Loucy (cell line): ENCODE data around the gene CATSPER1.

Experiments used
- H2AFZ ChIP-seq: fragments of 200-600 bp; sonication (generic); 2 replicates; pipeline ENCODE4 v1.6.0; 2016; ENCODE audit warnings: antibody characterized with exemption, mild to moderate bottlenecking, low read length, moderate library complexity
- H3F3A ChIP-seq: fragments of 200-600 bp; 2 replicates; pipeline ENCODE4 v1.6.0; 2016; ENCODE audit warnings: antibody characterized with exemption, low read depth, mild to moderate bottlenecking
- H3K27me3 ChIP-seq: fragments of 200-600 bp; sonication (generic); 2 replicates; pipeline ENCODE4 v1.6.1; 2014; ENCODE audit warnings: low read length, mild to moderate bottlenecking; ENCODE audit not compliant: insufficient read depth, poor library complexity, severe bottlenecking
- H3K36me3 ChIP-seq: fragments of 200-600 bp; sonication (generic); 2 replicates; pipeline ENCODE4 v1.6.1; 2016; ENCODE audit warnings: low read length; ENCODE audit not compliant: insufficient read depth
- H3K4me1 ChIP-seq: fragments of 200-600 bp; sonication (generic); 2 replicates; pipeline ENCODE4 v1.5.1; 2014; ENCODE audit warnings: low read length, mild to moderate bottlenecking; ENCODE audit not compliant: insufficient read depth, poor library complexity, severe bottlenecking
- H3K4me2 ChIP-seq: fragments of 200-600 bp; sonication (generic); 2 replicates; pipeline ENCODE4 v1.6.0; 2014; ENCODE audit warnings: antibody characterized with exemption, low read length, low read depth, mild to moderate bottlenecking; ENCODE audit not compliant: poor library complexity, severe bottlenecking
- H3K4me3 ChIP-seq: fragments of 200-600 bp; sonication (generic); 2 replicates; pipeline ENCODE4 v1.5.1; 2014; ENCODE audit warnings: low read length, mild to moderate bottlenecking, mixed read lengths; ENCODE audit not compliant: poor library complexity, severe bottlenecking
- H3K79me2 ChIP-seq: fragments of 200-600 bp; sonication (generic); 2 replicates; pipeline ENCODE4 v1.6.1; 2014; ENCODE audit warnings: low read length; ENCODE audit not compliant: insufficient read depth
- H3K9ac ChIP-seq: fragments of 200-600 bp; sonication (generic); 2 replicates; pipeline ENCODE4 v1.6.0; 2014; ENCODE audit warnings: mild to moderate bottlenecking, low read depth, low read length, moderate library complexity; ENCODE audit not compliant: poor library complexity, severe bottlenecking
- H3K9me2 ChIP-seq: fragments of 200-600 bp; sonication (generic); replicated peaks from 2 replicates; pipeline ENCODE4 v1.6.1; 2016; ENCODE audit warnings: low read depth, low read length, mixed read lengths
- H3K9me3 ChIP-seq: fragments of 200-600 bp; sonication (generic); 2 replicates; pipeline ENCODE4 v1.6.1; 2014; ENCODE audit warnings: mild to moderate bottlenecking, antibody characterized with exemption, low read length, low read depth; ENCODE audit not compliant: insufficient read depth
- H4K20me1 ChIP-seq: fragments of 200-600 bp; sonication (generic); 2 replicates; pipeline ENCODE4 v1.6.0; 2014; ENCODE audit warnings: antibody characterized with exemption, low read length, mild to moderate bottlenecking; ENCODE audit not compliant: insufficient read depth, poor library complexity, severe bottlenecking
- EZH2phosphoT487 ChIP-seq: fragments of 200-600 bp; IDR thresholded peaks from 2 replicates; pipeline ENCODE4 v1.6.1; 2018; ENCODE audit warnings: antibody characterized with exemption, mild to moderate bottlenecking, moderate library complexity, borderline replicate concordance
- TF ChIP-seq, protein P1 (sequence below): fragments of 200-600 bp; sonication (generic); conservative IDR thresholded peaks from 2 replicates; pipeline ENCODE4 v1.5.1; 2014; ENCODE audit warnings: mild to moderate bottlenecking, antibody characterized with exemption, low read length

CATSPER1 gene

DNA sequence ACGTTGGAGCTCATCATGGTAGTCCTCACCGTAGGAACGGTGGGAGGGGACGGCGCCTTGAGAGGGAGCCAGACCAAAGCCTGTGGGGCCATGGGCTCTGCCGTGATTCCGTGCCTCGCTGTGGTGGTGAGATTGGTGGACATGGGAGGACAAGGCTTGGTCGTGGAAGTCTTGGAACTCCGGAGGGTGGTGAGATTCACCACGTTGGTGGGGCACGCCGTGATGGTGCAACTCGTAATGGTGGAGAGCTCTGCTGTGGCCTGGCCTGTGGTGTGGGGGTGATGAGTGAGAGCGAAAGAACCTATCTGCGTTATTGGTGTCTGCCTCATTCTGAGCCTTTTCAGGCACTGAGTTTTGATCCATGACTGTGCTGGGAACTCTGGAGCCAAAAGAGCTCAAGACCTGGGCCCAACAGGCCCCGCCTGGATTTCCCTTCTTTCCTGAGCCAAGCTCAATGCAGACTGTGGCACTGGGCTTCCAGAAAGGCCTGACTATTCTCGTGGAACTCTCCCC, at the start of gene CATSPER1:
Gene CATSPER1, minus strand, starts transcription at position 463 of the 513 bp plus-strand sequence. Its CDS starts 100 bp downstream, at position 363.
- H3K9ac ChIP-seq: no peak within 1 kb of the TSS
- no peak within 1 kb of the TSS for H2AFZ ChIP-seq
- H3K4me3 ChIP-seq: no peak within 1 kb of the TSS
- peaks cover 14% of the 10 kb centered on the region for H3K4me1 ChIP-seq
- no peaks in the 10 kb centered on the region for H3K36me3 ChIP-seq
- H3F3A ChIP-seq: no peaks in the 10 kb centered on the region
- no peaks in the 10 kb centered on the region for H3K9me2 ChIP-seq
- H4K20me1 ChIP-seq: no peaks in the 10 kb centered on the region
- no peaks in the 10 kb centered on the region for H3K9me3 ChIP-seq
- no peak within 1 kb of the TSS for H3K4me2 ChIP-seq
- TF ChIP-seq, protein P1, sequence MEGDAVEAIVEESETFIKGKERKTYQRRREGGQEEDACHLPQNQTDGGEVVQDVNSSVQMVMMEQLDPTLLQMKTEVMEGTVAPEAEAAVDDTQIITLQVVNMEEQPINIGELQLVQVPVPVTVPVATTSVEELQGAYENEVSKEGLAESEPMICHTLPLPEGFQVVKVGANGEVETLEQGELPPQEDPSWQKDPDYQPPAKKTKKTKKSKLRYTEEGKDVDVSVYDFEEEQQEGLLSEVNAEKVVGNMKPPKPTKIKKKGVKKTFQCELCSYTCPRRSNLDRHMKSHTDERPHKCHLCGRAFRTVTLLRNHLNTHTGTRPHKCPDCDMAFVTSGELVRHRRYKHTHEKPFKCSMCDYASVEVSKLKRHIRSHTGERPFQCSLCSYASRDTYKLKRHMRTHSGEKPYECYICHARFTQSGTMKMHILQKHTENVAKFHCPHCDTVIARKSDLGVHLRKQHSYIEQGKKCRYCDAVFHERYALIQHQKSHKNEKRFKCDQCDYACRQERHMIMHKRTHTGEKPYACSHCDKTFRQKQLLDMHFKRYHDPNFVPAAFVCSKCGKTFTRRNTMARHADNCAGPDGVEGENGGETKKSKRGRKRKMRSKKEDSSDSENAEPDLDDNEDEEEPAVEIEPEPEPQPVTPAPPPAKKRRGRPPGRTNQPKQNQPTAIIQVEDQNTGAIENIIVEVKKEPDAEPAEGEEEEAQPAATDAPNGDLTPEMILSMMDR: no peak
- TF ChIP-seq EZH2phosphoT487: no peak
- no peaks in the 10 kb centered on the region for H3K27me3 ChIP-seq
- no peaks in the 10 kb centered on the region for H3K79me2 ChIP-seq

DNA sequence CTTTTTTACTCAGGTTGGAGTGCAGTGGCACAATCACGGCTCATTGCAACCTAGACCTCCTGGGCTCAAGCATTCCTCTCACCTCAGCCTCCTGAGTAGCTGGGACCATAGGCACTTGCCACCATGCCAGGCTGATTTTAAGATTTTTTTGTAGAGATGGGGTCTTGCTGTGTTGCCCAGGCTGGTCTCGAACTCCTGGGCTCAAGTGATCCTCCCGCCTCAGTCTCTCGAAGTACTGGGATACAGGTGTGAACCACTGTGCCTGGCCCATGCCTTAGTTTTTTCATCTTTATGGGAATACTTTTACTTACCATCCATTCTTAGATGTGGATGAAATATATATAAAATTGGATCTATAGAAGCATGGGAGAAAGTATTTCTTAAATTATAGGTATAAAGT, 49.0 kb upstream of the CATSPER1 start:
- Histone ChIP-seq H2AFZ (no peak overlapping the region), H3K4me2 (no peak overlapping the region), H3K9me3 (no peaks in the 10 kb centered on the region), H3K27me3 (no peaks in the 10 kb centered on the region), H3K36me3 (no peaks in the 10 kb centered on the region), H3K9ac (no peak overlapping the region), H3K4me3 (no peak overlapping the region), H3K9me2 (no peaks in the 10 kb centered on the region), H3K4me1 (peaks cover 26% of the 10 kb centered on the region), H3F3A (no peaks in the 10 kb centered on the region), H3K79me2 (peaks cover 22% of the 10 kb centered on the region; the same call in 1 of the 2 replicates), H4K20me1 (no peaks in the 10 kb centered on the region)
- TF ChIP-seq, protein P1: no peak
- no peak for TF ChIP-seq EZH2phosphoT487

DNA sequence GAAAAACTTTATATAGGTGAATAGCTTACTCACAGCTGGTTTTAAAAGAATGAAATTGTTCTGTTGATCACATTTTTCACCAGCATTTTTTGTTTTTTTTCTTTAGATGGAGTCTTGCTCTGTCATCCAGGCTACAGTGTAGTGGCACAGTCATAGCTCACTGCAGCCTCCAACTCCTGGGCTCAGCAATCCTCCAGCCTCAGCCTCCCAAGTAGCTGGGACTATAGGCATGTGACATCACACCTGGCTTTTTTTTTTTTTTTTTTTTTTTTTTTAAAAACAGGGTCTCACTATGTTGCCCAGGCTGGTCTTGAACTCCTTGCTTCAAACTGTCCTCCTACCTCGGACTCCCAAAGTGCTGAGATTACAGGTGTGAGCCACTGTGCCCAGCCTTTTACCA, 47.4 kb upstream of the CATSPER1 start:
- peaks cover 5% of the 10 kb centered on the region; the same call in 1 of the 2 replicates for H3K36me3 ChIP-seq
- no peak overlapping the region for H3K4me3 ChIP-seq
- no peaks in the 10 kb centered on the region for H3K9me2 ChIP-seq
- H3K9me3 ChIP-seq: no peaks in the 10 kb centered on the region
- H3K4me1 ChIP-seq: peaks cover 26% of the 10 kb centered on the region
- H3F3A ChIP-seq: peaks cover 10% of the 10 kb centered on the region
- peaks cover 22% of the 10 kb centered on the region; the same call in 1 of the 2 replicates for H3K79me2 ChIP-seq
- H4K20me1 ChIP-seq: no peaks in the 10 kb centered on the region
- no peak overlapping the region for H2AFZ ChIP-seq
- no peaks in the 10 kb centered on the region for H3K27me3 ChIP-seq
- TF ChIP-seq EZH2phosphoT487: no peak
- TF ChIP-seq, protein P1: no peak
- no peak overlapping the region for H3K9ac ChIP-seq
- H3K4me2 ChIP-seq: no peak overlapping the region
